HG02870 (cell line): ENCODE results near the gene TTC21A.

Experiments used
- ATAC-seq: cut with Tn5 transposase; IDR thresholded peaks from one replicate; pipeline ENCODE4 v1.9.1; 2021; ENCODE audit warnings: mild to moderate bottlenecking, moderate library complexity; ENCODE audit not compliant: unreplicated experiment

Gene TTC21A

GRCh38 chr3:39115870-39116269 is 8.4 kb downstream of the TTC21A start:
- no peak for ATAC-seq

GRCh38 chr3:39118079-39118478 is 10.6 kb downstream of the TTC21A start:
- ATAC-seq = no peak

GRCh38 chr3:39118931-39119660 is 11.6 kb downstream of the TTC21A start:
- no peak for ATAC-seq

GRCh38 chr3:39121621-39122020 is 14.1 kb downstream of the TTC21A start:
- ATAC-seq = no peak

- peak; percentile 63 for ATAC-seq
Observed at GRCh38 chr3:39122813-39123212, 15.3 kb downstream of the TTC21A start.

- no peak for ATAC-seq
Observed at GRCh38 chr3:39124876-39125840, 17.7 kb downstream of the TTC21A start.

- ATAC-seq = no peak
Observed at GRCh38 chr3:39125841-39126500, 18.5 kb downstream of the TTC21A start.

GRCh38 chr3:39126532-39127071 is 19.1 kb downstream of the TTC21A start:
- no peak for ATAC-seq

- ATAC-seq = no peak
Observed at GRCh38 chr3:39127269-39127907, 19.9 kb downstream of the TTC21A start.

- ATAC-seq = no peak
Observed at GRCh38 chr3:39127908-39128304, 20.4 kb downstream of the TTC21A start.

- ATAC-seq = no peak
Observed at GRCh38 chr3:39128951-39129350, 21.5 kb downstream of the TTC21A start.

GRCh38 chr3:39130026-39130425 is 22.5 kb downstream of the TTC21A start:
- ATAC-seq = no peak

GRCh38 chr3:39130693-39131265 is 23.3 kb downstream of the TTC21A start:
- no peak for ATAC-seq

GRCh38 chr3:39132096-39133092 is 24.9 kb downstream of the TTC21A start:
- ATAC-seq = no peak

GRCh38 chr3:39133093-39133490 is 25.6 kb downstream of the TTC21A start:
- no peak for ATAC-seq

- ATAC-seq = no peak
Observed at GRCh38 chr3:39133822-39134221, 26.3 kb downstream of the TTC21A start.

GRCh38 chr3:39134305-39134704 is 26.8 kb downstream of the TTC21A start:
- no peak for ATAC-seq

- no peak for ATAC-seq
Observed at GRCh38 chr3:39135170-39135805, 27.8 kb downstream of the TTC21A start.
